Measurements from ENCODE around the gene ARHGAP24. TPM values are rescaled to one million over a fixed set of nuclear protein-coding genes. Genes with fewer than 3 reads are reported as not detected.

Gene ARHGAP24
- total and polyA plus RNA-seq, 4 donors: 1.8 to 15.2 (median 3.3) TPM

- no peak for TF ChIP-seq NR2F2 (IDR thresholded peaks at IDR 0.05)
- TF ChIP-seq RXRA (IDR thresholded peaks at IDR 0.05): no peak
- TF ChIP-seq ATF3 (IDR thresholded peaks at IDR 0.05): no peak
- TF ChIP-seq CTCF (IDR thresholded peaks at IDR 0.05; ENCODE audit: low read depth, low read length, missing input control): no peak
- TF ChIP-seq EGR1 (IDR thresholded peaks at IDR 0.05; ENCODE audit: low read depth in 2 of 2): no peak
- no peak for TF ChIP-seq TAF1 (conservative IDR thresholded peaks at IDR 0.05)
- no peak for TF ChIP-seq FOXA2 (IDR thresholded peaks at IDR 0.05)
- TF ChIP-seq HNF4A (conservative IDR thresholded peaks at IDR 0.05): no peak
- no peak for TF ChIP-seq FOXA1 (IDR thresholded peaks at IDR 0.05)
- no peak for TF ChIP-seq HNF4G (IDR thresholded peaks at IDR 0.05)
- TF ChIP-seq YY1 (IDR thresholded peaks at IDR 0.05): no peak
- TF ChIP-seq RAD21 (IDR thresholded peaks at IDR 0.05): no peak
- H3K9me3 ChIP-seq (ENCODE audit: control insufficient read depth in 4 of 4, low read length in 3 of 4): no peaks in the 10 kb centered on the region
- no peak overlapping the region for H3K4me3 ChIP-seq (ENCODE audit: low read depth in 1 of 3, low read length in 3 of 3)
- WGBS: 73% methylated on average over 3 of the region's 3 CpGs
- no peak for DNase-seq (ENCODE audit: low spot score)
- H3K36me3 ChIP-seq (ENCODE audit: control insufficient read depth in 4 of 4, insufficient read depth in 3 of 4, low read depth in 1 of 4, low read length in 3 of 4): no peaks in the 10 kb centered on the region
- H3K27me3 ChIP-seq (ENCODE audit: control insufficient read depth in 4 of 4, insufficient read depth in 4 of 4, low read length in 3 of 4): peaks cover 0 to 5% (median 0%) of the 10 kb centered on the region in 4 donors
- no peak overlapping the region for H3K9ac ChIP-seq (ENCODE audit: low read depth in 1 of 2, low read length in 2 of 2)
- no peak overlapping the region for H3K27ac ChIP-seq (ENCODE audit: low read depth in 1 of 2, low read length in 2 of 2)
- H3K4me1 ChIP-seq (ENCODE audit: control insufficient read depth in 4 of 4, insufficient read depth in 4 of 4, low read length in 3 of 4): no peaks in the 10 kb centered on the region
These were observed 197.2 kb downstream of the ARHGAP24 start for GRCh38 chr4:85672116-85672515.

- TF ChIP-seq ZBTB33 (IDR thresholded peaks at IDR 0.05): no peak
- no peak for TF ChIP-seq NR2F2 (IDR thresholded peaks at IDR 0.05)
- TF ChIP-seq GABPA (IDR thresholded peaks at IDR 0.05 in 1 of 2, conservative IDR thresholded peaks at IDR 0.05 in 1 of 2): no peak
- no peak for TF ChIP-seq YY1 (IDR thresholded peaks at IDR 0.05)
- no peak for TF ChIP-seq RXRA (IDR thresholded peaks at IDR 0.05)
- no peak for TF ChIP-seq MAX (IDR thresholded peaks at IDR 0.05)
- TF ChIP-seq CTCF (IDR thresholded peaks at IDR 0.05; ENCODE audit: low read depth, low read length, missing input control): no peak
- TF ChIP-seq HNF4G (IDR thresholded peaks at IDR 0.05): no peak
- no peak for TF ChIP-seq SP1 (IDR thresholded peaks at IDR 0.05)
- TF ChIP-seq REST (IDR thresholded peaks at IDR 0.05): no peak
- no peak for TF ChIP-seq EGR1 (IDR thresholded peaks at IDR 0.05; ENCODE audit: low read depth in 2 of 2)
- TF ChIP-seq HNF4A (conservative IDR thresholded peaks at IDR 0.05): no peak
- no peak for TF ChIP-seq ATF3 (IDR thresholded peaks at IDR 0.05)
- no peak for TF ChIP-seq RAD21 (IDR thresholded peaks at IDR 0.05)
- TF ChIP-seq TAF1 (conservative IDR thresholded peaks at IDR 0.05): no peak
- no peak for TF ChIP-seq JUND (IDR thresholded peaks at IDR 0.05)
- TF ChIP-seq FOXA2 (IDR thresholded peaks at IDR 0.05): no peak
- Histone ChIP-seq H3K27me3 (ENCODE audit: control insufficient read depth in 4 of 4, insufficient read depth in 4 of 4, low read length in 3 of 4) (peaks cover 0 to 5% (median 0%) of the 10 kb centered on the region in 4 donors), H3K4me1 (ENCODE audit: control insufficient read depth in 4 of 4, insufficient read depth in 4 of 4, low read length in 3 of 4) (no peaks in the 10 kb centered on the region), H3K9ac (ENCODE audit: low read depth in 1 of 2, low read length in 2 of 2) (no peak overlapping the region), H3K9me3 (ENCODE audit: control insufficient read depth in 4 of 4, low read length in 3 of 4) (no peaks in the 10 kb centered on the region), H3K4me3 (ENCODE audit: low read depth in 1 of 3, low read length in 3 of 3) (no peak overlapping the region), H3K27ac (ENCODE audit: low read depth in 1 of 2, low read length in 2 of 2) (no peak overlapping the region), H3K36me3 (ENCODE audit: control insufficient read depth in 4 of 4, insufficient read depth in 3 of 4, low read depth in 1 of 4, low read length in 3 of 4) (no peaks in the 10 kb centered on the region)
- 53% methylated on average over 3 of the region's 3 CpGs for WGBS
- DNase-seq (ENCODE audit: low spot score): no peak
These were observed 198.0 kb downstream of the ARHGAP24 start for GRCh38 chr4:85672959-85673358.

Measured in liver (tissue), 9 donors.